Right lung (tissue), 5 donors: ENCODE measurements around the gene ERBB4. TPM values are rescaled to one million over a fixed set of nuclear protein-coding genes. Genes with fewer than 3 reads are reported as not detected.
A peak's percentile ranks its signal among the peaks of the same experiment; 100 is the strongest.

Experiments
- DNase-seq, 2 donors: peaks; one replicate each; pipeline ENCODE4 v3.0.0-alpha.2; 2013
- polyA plus RNA-seq, 5 donors: library from polyadenylated mRNA; unstranded; fragments of 120-200 nt; gene quantifications; one replicate each; pipeline versions ENCODE4 v1.2.1 to v1.2.3, GENCODE V29; 2013; ENCODE audit warnings: inconsistent platforms in 1 of 5, low replicate concordance in 1 of 5; ENCODE audit not compliant: insufficient read length in 5 of 5, insufficient read depth in 1 of 5

The ERBB4 gene
- polyA plus RNA-seq, 5 donors, result 0.90 to 1.9 (median 1.2) TPM

- no peak for DNase-seq
Observed at GRCh38 chr2:211473116-211473515, 1065.5 kb downstream of the ERBB4 start.

- DNase-seq, result no peak
Observed at GRCh38 chr2:211469664-211470059, 1068.9 kb downstream of the ERBB4 start.

GRCh38 chr2:211468877-211469663, 1069.5 kb downstream of the ERBB4 start:
- no peak for DNase-seq

- DNase-seq, result no peak
Observed at GRCh38 chr2:211468217-211468616, 1070.4 kb downstream of the ERBB4 start.

DNA sequence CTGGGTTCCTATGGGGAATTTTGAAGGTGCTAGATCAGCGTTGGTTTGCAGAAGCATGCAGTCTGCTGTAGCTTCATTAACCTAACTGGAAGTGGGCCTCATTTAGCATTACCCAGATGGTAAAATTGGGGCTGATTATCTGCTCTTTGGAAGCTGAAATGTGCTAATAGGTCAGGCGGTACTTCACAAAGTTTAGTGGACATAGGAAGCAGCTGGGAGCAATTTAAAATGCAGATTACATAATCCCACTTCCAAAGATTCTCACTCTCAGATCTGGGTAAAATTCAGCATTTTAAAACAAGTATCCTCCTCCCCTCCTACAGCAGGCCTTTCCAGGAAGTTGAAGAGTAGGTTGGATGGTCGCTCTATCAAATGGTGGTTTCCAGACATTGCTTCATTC, 1075.2 kb downstream of the ERBB4 start:
- DNase-seq, result no peak

- DNase-seq, result no peak
Observed at GRCh38 chr2:211458974-211459373, 1079.6 kb downstream of the ERBB4 start.

- DNase-seq, result no peak
Observed at GRCh38 chr2:211457325-211457724, 1081.3 kb downstream of the ERBB4 start.

- DNase-seq, result peak; percentile 56 to 68
Observed at GRCh38 chr2:211455216-211455841, 1083.3 kb downstream of the ERBB4 start.

DNA sequence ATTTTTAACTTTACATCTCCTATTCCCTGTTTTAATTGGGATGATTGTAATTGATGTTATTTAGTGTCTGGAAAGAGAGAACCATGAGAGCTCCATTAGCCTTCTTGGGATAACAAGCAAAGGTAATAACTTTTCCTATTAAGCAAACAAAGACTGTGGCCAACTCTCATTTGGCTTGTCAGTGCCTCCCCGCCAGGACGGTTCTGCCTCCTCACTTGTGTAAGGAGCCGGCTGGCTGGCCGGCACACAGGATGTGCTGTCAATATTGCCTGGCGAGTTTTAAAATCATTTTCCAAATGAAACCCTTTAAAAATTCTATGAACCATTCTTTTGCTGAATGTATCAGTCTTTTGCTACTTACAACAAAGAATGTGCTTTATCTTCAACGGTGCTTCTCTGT, 1083.9 kb downstream of the ERBB4 start:
- no peak for DNase-seq

DNA sequence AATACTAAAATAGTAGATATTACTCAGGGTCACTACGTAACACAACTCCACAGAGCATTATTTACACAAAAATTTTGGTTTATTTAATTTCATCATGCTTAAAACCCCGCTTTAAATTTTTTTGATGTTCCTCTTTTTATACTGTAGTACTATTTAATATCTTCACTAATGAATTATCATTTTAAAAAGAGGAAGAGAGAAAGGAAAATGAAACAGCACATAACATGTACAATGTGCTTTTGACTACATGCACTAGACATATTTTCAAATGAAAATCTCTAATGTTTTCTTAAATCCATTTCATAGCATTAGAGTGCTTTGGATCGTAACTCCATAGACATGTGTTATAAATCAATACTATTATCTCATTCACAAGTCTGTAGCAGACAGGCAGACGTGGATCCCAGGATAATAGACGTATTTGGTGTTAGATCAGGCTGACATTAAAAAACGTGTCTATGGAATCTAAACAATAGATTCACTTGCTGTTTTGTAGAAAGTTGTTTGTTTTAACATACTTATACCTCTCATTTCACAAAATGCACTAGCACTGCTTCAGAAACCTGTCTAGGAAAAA, 1085.2 kb downstream of the ERBB4 start:
- no peak for DNase-seq

DNA sequence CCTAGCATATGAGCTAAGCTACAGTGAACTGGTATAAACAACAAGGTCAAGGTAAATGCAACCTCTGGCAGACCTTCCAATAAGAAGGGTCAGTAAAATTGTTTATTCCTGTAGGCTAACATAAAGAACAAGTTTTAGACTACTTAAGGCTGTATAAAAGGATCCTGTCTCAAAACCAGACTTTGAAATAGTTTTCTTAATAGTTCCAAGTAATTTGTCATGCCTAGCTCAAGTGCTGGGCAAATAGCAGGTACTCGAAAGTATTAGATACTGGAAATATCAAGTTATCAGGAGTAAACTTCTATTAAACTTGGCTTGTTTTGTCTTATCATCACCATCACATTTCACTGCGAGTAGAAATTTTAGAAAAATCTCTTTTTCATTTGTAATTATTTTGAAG, 1087.0 kb downstream of the ERBB4 start:
- no peak for DNase-seq

DNA sequence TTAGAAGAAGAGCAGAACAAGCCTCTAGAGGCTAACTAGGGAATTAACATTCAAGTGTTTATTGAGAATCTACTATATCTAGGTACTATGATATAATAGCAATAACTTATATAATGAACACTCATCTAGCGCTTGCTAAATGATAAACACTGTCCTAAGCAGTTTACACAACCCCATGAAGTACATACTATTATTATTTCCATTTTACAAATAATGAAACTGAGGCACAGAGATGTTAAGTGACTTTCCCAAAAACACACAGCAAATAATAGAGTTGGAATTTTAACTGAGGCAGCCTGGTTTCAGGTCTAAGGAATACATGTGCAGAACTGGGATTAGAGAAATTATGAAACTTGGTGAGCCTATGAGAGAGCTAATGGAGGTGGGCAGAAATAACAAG, 1088.8 kb downstream of the ERBB4 start:
- DNase-seq, result no peak

DNA sequence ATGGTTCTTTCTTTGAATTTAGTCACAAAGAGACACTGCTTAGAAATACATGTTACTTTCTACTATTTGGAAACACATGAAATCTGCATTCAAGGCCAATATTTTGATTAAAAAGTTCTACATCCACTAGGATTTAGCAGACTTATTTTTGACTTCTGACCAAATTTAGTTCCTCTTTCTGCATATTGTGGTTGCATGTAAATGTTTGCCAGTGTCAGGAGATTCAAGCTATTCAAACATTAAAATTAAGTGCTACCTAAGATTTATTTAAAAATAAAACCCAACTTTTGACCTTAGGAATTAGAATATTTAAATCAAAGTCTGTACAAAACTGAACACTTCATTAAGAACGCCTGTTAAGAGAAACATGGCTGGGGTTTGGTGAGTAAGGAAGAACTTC, 1091.1 kb downstream of the ERBB4 start:
- DNase-seq, result no peak

DNA sequence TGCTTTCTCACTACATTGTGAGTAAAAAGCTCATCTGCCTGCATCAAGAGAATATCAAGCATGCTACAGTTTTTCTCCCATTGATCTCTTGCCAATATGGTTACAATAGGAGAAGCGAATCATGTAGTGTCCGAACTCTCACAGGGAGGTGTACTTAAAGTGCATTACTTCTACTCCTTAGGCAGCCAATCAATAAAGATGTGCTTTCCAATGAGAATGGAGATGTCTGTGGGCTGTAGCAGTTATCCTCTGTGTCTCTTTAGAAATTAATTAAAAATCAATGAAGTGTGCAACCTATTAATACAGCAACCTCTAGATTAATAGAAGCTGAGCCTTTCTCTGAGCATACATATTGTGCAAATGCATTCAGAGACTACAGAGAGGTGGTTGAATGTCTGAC, 1098.5 kb downstream of the ERBB4 start:
- DNase-seq, result no peak

DNA sequence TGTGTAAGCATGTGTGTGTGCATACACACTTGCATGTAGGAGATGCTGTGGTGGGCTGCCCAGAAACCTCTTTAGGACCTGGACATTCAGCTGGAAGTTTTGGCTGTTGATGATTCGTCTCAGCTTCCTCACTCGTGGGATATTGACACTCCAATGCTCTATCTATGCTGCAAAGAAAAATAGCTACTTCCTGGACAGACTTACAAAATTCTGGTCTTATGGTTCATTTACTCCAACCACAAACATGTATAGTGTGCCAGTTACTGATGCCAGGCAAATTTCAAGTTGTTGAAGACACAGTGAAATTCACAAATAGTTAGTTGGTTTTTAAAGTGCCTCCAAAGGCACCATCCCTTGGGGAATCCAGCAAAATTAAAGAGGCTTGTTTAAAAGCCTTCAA, 1099.6 kb downstream of the ERBB4 start:
- DNase-seq, result no peak

DNA sequence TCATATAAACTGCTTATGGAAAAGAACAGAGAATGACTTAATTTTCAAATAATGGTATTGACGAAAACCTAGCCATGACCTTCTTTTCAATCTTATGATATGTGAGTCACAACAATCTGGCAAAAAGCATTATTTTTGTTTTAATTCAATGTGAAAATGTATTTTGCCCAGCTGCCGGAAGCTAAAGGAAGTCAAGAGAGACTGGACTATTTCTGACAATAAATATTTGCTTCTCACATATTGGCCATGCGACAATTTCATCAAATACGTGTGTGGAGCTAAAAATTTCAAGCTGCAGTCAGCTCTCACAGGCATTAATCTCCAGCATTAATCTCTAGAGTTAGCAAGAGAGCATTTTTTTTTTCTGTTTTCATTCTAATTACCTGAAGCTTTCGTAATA, 1101.2 kb downstream of the ERBB4 start:
- no peak for DNase-seq

GRCh38 chr2:211436182-211436581, 1102.4 kb downstream of the ERBB4 start:
- DNase-seq, result no peak

GRCh38 chr2:211435331-211435730, 1103.3 kb downstream of the ERBB4 start:
- DNase-seq, result no peak

DNA sequence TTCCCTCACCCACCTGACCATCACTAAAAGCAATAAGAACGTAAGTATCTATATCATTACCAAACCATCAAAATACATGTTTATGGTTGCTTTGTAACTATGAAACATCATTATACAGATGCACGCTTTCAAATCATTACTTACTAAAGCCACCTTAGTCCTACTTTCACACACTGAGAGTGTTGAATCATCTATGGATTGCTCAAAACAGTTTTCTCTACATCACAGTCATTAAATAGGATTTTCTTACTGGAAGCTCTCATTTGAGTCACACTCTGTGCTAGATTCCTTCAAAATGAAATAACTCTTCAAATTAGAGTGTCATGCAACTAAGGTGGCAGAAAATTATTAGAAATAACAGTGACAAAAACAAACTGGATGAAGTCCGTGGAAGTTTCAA, 1103.8 kb downstream of the ERBB4 start:
- no peak for DNase-seq

GRCh38 chr2:211429256-211429920, 1109.2 kb downstream of the ERBB4 start:
- no peak for DNase-seq

DNA sequence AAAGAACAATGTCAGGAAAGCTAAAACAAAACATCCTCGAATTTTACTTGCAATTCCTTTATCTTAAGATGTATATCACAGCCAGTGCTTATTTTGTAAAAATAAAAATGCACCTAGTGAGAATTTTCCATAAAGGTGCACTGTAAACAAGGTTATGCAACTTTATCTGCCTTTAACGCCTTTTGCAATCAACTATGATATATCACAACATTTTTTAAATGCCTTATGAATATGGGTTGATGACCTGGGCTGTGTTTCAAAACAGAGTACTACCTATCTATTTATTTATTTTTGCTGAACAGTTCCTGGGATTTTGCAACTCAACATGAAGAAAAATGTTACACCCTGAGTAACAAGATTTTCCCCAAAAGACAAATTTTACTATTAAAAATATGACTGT, 1112.4 kb downstream of the ERBB4 start:
- no peak for DNase-seq

- no peak for DNase-seq
Observed at GRCh38 chr2:211423018-211423417, 1115.6 kb downstream of the ERBB4 start.

GRCh38 chr2:211417544-211417943, 1121.1 kb downstream of the ERBB4 start:
- DNase-seq, result no peak
